ENCODE results near the gene INSYN2A.

The INSYN2A gene

GRCh38 chr10:127184582-127184981 lies 11.8 kb downstream of the INSYN2A start:
- TF ChIP-seq FOXP2 (optimal IDR thresholded peaks at IDR 0.05; ENCODE audit: borderline replicate concordance, extremely low read depth, extremely low read length, insufficient read depth) (no peak), REST (IDR thresholded peaks at IDR 0.05; ENCODE audit: insufficient read depth in 1 of 2, low read depth in 2 of 2, low read length in 2 of 2) (no peak), POLR2AphosphoS5 (IDR thresholded peaks at IDR 0.05; ENCODE audit: low read depth, low read length) (no peak), SIN3A (IDR thresholded peaks at IDR 0.05; ENCODE audit: borderline replicate concordance, insufficient read depth, low read length) (no peak)

- TF ChIP-seq REST (IDR thresholded peaks at IDR 0.05; ENCODE audit: insufficient read depth in 1 of 2, low read depth in 2 of 2, low read length in 2 of 2) (no peak), TAF1 (IDR thresholded peaks at IDR 0.05; ENCODE audit: borderline replicate concordance, insufficient read depth, low read length) (no peak), POLR2AphosphoS5 (IDR thresholded peaks at IDR 0.05; ENCODE audit: low read depth, low read length) (no peak), SIN3A (IDR thresholded peaks at IDR 0.05; ENCODE audit: borderline replicate concordance, insufficient read depth, low read length) (no peak), FOXP2 (optimal IDR thresholded peaks at IDR 0.05; ENCODE audit: borderline replicate concordance, extremely low read depth, extremely low read length, insufficient read depth) (no peak)
Observed at GRCh38 chr10:127182161-127182560, 14.2 kb downstream of the INSYN2A start.

GRCh38 chr10:127179612-127180250 lies 16.7 kb downstream of the INSYN2A start:
- no peak for TF ChIP-seq POLR2AphosphoS5 (IDR thresholded peaks at IDR 0.05; ENCODE audit: low read depth, low read length)
- TF ChIP-seq FOXP2 (optimal IDR thresholded peaks at IDR 0.05; ENCODE audit: borderline replicate concordance, extremely low read depth, extremely low read length, insufficient read depth): no peak
- TF ChIP-seq TAF1 (IDR thresholded peaks at IDR 0.05; ENCODE audit: borderline replicate concordance, insufficient read depth, low read length): no peak
- no peak for TF ChIP-seq SIN3A (IDR thresholded peaks at IDR 0.05; ENCODE audit: borderline replicate concordance, insufficient read depth, low read length)
- no peak for TF ChIP-seq REST (IDR thresholded peaks at IDR 0.05; ENCODE audit: insufficient read depth in 1 of 2, low read depth in 2 of 2, low read length in 2 of 2)

- TF ChIP-seq REST (IDR thresholded peaks at IDR 0.05; ENCODE audit: insufficient read depth in 1 of 2, low read depth in 2 of 2, low read length in 2 of 2): no peak
- no peak for TF ChIP-seq SIN3A (IDR thresholded peaks at IDR 0.05; ENCODE audit: borderline replicate concordance, insufficient read depth, low read length)
- TF ChIP-seq POLR2AphosphoS5 (IDR thresholded peaks at IDR 0.05; ENCODE audit: low read depth, low read length): no peak
- no peak for TF ChIP-seq FOXP2 (optimal IDR thresholded peaks at IDR 0.05; ENCODE audit: borderline replicate concordance, extremely low read depth, extremely low read length, insufficient read depth)
- TF ChIP-seq TAF1 (IDR thresholded peaks at IDR 0.05; ENCODE audit: borderline replicate concordance, insufficient read depth, low read length): no peak
Observed at GRCh38 chr10:127176649-127177048, 19.7 kb downstream of the INSYN2A start.

Measured in PFSK-1 (cell line).